ENCODE results near the gene ANO8.

DNA sequence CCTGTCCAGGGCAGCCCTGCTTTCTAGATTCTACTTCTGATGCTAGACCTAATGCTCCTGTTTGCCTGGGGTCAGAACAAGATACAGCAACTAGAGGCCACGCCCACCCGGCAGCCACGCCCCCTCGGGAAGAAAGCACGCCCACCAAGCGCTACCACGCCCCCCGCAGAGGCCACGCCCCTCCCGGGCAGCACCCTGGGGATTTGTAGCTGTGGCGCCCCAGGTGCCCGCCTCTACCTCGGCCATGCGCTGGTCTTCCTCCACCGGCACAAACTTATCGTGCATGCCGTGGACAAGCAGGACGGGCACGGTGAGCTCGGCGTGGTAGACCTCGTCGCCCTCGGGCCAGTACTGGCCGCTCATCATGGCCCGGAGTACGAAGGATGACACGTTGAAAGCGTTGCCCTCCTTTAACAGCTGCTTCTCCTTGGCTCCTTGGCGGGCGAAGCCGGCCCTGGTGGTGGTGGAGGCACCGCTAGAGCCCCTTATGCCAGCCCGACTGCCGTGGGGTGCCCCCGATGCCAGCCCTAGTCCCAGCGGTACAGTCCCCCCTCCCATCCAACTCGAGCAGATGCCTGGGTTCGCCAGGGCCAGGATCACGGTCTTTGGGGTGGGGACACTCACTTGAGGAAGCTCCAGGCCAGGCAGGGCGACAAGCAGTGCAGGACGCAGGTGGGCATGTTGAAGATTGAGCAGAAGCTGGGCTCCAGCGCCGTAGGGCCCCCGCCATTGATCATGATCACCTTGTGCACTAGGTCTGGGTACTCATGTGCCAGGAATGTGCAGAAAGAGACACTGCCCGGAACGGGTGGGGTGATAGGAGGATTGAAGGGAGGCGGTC is 40.4 kb downstream of the ANO8 start:
- TF ChIP-seq, protein P1, sequence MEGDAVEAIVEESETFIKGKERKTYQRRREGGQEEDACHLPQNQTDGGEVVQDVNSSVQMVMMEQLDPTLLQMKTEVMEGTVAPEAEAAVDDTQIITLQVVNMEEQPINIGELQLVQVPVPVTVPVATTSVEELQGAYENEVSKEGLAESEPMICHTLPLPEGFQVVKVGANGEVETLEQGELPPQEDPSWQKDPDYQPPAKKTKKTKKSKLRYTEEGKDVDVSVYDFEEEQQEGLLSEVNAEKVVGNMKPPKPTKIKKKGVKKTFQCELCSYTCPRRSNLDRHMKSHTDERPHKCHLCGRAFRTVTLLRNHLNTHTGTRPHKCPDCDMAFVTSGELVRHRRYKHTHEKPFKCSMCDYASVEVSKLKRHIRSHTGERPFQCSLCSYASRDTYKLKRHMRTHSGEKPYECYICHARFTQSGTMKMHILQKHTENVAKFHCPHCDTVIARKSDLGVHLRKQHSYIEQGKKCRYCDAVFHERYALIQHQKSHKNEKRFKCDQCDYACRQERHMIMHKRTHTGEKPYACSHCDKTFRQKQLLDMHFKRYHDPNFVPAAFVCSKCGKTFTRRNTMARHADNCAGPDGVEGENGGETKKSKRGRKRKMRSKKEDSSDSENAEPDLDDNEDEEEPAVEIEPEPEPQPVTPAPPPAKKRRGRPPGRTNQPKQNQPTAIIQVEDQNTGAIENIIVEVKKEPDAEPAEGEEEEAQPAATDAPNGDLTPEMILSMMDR (IDR thresholded peaks at IDR 0.05; ENCODE audit: poor library complexity) = no peak
- TF ChIP-seq EZH2 (IDR thresholded peaks at IDR 0.05; ENCODE audit: borderline replicate concordance) = no peak
